Mammary epithelial cell (primary cell): ENCODE results near the gene IL17RB.

Source experiments
- EZH2 ChIP-seq: IDR thresholded peaks from 2 replicates; pipeline ENCODE4 v1.6.1; 2012; ENCODE audit warnings: low read length, inconsistent platforms, borderline replicate concordance
- TF ChIP-seq, protein P1 (sequence below), 2 donors: IDR thresholded peaks in 1 of 2; conservative IDR thresholded peaks in 1 of 2; 2 replicates each; pipeline ENCODE4 v1.5.1; 2011 to 2012; ENCODE audit warnings: inconsistent platforms in 2 of 2, low read length in 2 of 2, mild to moderate bottlenecking in 2 of 2, control low read depth in 1 of 2, low read depth in 1 of 2; ENCODE audit not compliant: insufficient read depth in 1 of 2; ENCODE audit errors: extremely low read depth in 1 of 2

GRCh38 chr3:53830944-53831343 is 15.4 kb upstream of the IL17RB start:
- TF ChIP-seq, protein P1, sequence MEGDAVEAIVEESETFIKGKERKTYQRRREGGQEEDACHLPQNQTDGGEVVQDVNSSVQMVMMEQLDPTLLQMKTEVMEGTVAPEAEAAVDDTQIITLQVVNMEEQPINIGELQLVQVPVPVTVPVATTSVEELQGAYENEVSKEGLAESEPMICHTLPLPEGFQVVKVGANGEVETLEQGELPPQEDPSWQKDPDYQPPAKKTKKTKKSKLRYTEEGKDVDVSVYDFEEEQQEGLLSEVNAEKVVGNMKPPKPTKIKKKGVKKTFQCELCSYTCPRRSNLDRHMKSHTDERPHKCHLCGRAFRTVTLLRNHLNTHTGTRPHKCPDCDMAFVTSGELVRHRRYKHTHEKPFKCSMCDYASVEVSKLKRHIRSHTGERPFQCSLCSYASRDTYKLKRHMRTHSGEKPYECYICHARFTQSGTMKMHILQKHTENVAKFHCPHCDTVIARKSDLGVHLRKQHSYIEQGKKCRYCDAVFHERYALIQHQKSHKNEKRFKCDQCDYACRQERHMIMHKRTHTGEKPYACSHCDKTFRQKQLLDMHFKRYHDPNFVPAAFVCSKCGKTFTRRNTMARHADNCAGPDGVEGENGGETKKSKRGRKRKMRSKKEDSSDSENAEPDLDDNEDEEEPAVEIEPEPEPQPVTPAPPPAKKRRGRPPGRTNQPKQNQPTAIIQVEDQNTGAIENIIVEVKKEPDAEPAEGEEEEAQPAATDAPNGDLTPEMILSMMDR (conservative IDR thresholded peaks at IDR 0.05 in 1 of 2, IDR thresholded peaks at IDR 0.05 in 1 of 2; ENCODE audit: extremely low read depth in 1 of 2, insufficient read depth in 1 of 2, low read depth in 1 of 2, low read length in 2 of 2) = no peak
- no peak for TF ChIP-seq EZH2
